Left lung (tissue), 14 donors: ENCODE results near the gene OAT. TPM values are rescaled to one million over a fixed set of nuclear protein-coding genes. Genes with fewer than 3 reads are reported as not detected.
A peak's percentile ranks its signal among the peaks of the same experiment; 100 is the strongest.

Source experiments
- ATAC-seq: fragments of 200-7000 bp; cut with Tn5 transposase; one replicate; pipeline ENCODE4 v1.9.1; 2020; ENCODE audit warnings: moderate library complexity
- DNase-seq, 4 donors: peaks; one replicate each; pipeline ENCODE4 v3.0.0-alpha.2; 2013 to 2020
- H3K27ac ChIP-seq, 2 donors: fragments of 200-600 bp; sonication (generic) in 1 of 2; one replicate each; pipeline versions ENCODE4 v1.5.0 to v1.8.0; 2020 to 2021
- H3K27me3 ChIP-seq, 2 donors: fragments of 200-600 bp; sonication (generic) in 1 of 2; one replicate each; pipeline versions ENCODE4 v1.5.0 to v1.8.0; 2020 to 2021
- H3K36me3 ChIP-seq, 2 donors: fragments of 200-600 bp; sonication (generic) in 1 of 2; one replicate each; pipeline versions ENCODE4 v1.5.0 to v1.8.0; 2020 to 2021
- H3K4me1 ChIP-seq, 2 donors: fragments of 200-600 bp; one replicate each; pipeline ENCODE4 v1.8.0; 2021
- H3K4me3 ChIP-seq, 2 donors: fragments of 200-600 bp; sonication (generic) in 1 of 2; one replicate each; pipeline versions ENCODE4 v1.5.0 to v1.8.0; 2020 to 2021; ENCODE audit warnings: mild to moderate bottlenecking in 1 of 2
- H3K9me3 ChIP-seq, 2 donors: fragments of 200-600 bp; sonication (generic) in 1 of 2; one replicate each; pipeline versions ENCODE4 v1.5.0 to v1.8.0; 2020 to 2021
- CTCF ChIP-seq, 2 donors: fragments of 200-600 bp; sonication (generic) in 1 of 2; IDR thresholded peaks; one replicate each; pipeline versions ENCODE4 v1.5.0 to v1.8.0; 2021; ENCODE audit warnings: antibody characterized with exemption in 2 of 2
- intact Hi-C, 2 donors: fragments of 100-400 bp; cut with DNase I; formaldehyde crosslinking; loops; one replicate each; pipeline versions ENCODE4 v1.11.2 to v1.14.2; 2022
- long read RNA-seq, 12 donors: library from polyadenylated mRNA in 2 of 12; unstranded in 2 of 12; transcript quantifications; one replicate each; pipeline ENCODE4 v2.0.0 and lab custom pipeline, GENCODE V29; 2019 to 2026
- polyA plus RNA-seq, 6 donors: library from polyadenylated mRNA; unstranded; fragments of 120-200 nt; gene quantifications; one replicate each; pipeline ENCODE4 v1.2.1, GENCODE V29; 2013; ENCODE audit not compliant: insufficient read length in 6 of 6
- total RNA-seq, 2 donors: library from RNA; stranded (reverse); fragmentation: NEBNext Ultra II Directional; extraction: Animal tissue kit (Norgen Biotek cat#: 25700); gene quantifications; one replicate each; pipeline ENCODE4 v1.2.1, GENCODE V29; 2021
- donor health status: DM: no; HTN: yes; CAD: no.
- donor health status: DM: no; HTN: no; CAD: no.

OAT gene
- 10 to 100 TPM; 64.0 to 72.1 TPM for total RNA-seq
- polyA plus RNA-seq, result 10 to 100 TPM; 75.8 to 91.1 (median 88.7) TPM
- long read RNA-seq, donor 1, transcript OAT-201 (10 exons, 2,048 nt), result major isoform, 30 of 44 reads
- long read RNA-seq, donor 1, partial matches to known transcripts, result 13 of 44 reads
- long read RNA-seq, donor 1, other reads (novel, unspliced or antisense), result 0 of 44 reads
- long read RNA-seq, donor 2, transcript OAT-201 (10 exons, 2,048 nt), result major isoform, 46 of 51 reads
- long read RNA-seq, donor 2, partial matches to known transcripts, result 0 of 51 reads
- long read RNA-seq, donor 2, other reads (novel, unspliced or antisense), result 0 of 51 reads
- long read RNA-seq, donor 3, transcript OAT-201 (10 exons, 2,048 nt), result major isoform, 23 of 24 reads
- long read RNA-seq, donor 3, partial matches to known transcripts, result 0 of 24 reads
- long read RNA-seq, donor 3, other reads (novel, unspliced or antisense), result 0 of 24 reads
- long read RNA-seq, donor 4, transcript OAT-201 (10 exons, 2,048 nt), result major isoform, 17 of 28 reads
- long read RNA-seq, donor 4, partial matches to known transcripts, result 3 of 28 reads
- long read RNA-seq, donor 4, other reads (novel, unspliced or antisense), result 4 of 28 reads
- long read RNA-seq, donor 5, transcript OAT-201 (10 exons, 2,048 nt), result major isoform, 36 of 43 reads
- long read RNA-seq, donor 5, partial matches to known transcripts, result 7 of 43 reads
- long read RNA-seq, donor 5, other reads (novel, unspliced or antisense), result 0 of 43 reads
- long read RNA-seq, donor 6, transcript OAT-201 (10 exons, 2,048 nt), result major isoform, 51 of 54 reads
- long read RNA-seq, donor 6, partial matches to known transcripts, result 0 of 54 reads
- long read RNA-seq, donor 6, other reads (novel, unspliced or antisense), result 0 of 54 reads
- long read RNA-seq, donor 7, transcript OAT-201 (10 exons, 2,048 nt), result major isoform, 24 of 32 reads
- long read RNA-seq, donor 7, partial matches to known transcripts, result 6 of 32 reads
- long read RNA-seq, donor 7, other reads (novel, unspliced or antisense), result 0 of 32 reads
- long read RNA-seq, donor 8, transcript OAT-201 (10 exons, 2,048 nt), result major isoform, 29 of 30 reads
- long read RNA-seq, donor 8, partial matches to known transcripts, result 0 of 30 reads
- long read RNA-seq, donor 8, other reads (novel, unspliced or antisense), result 0 of 30 reads
- long read RNA-seq, donor 9, partial matches to known transcripts, result 0 of 2 reads
- long read RNA-seq, donor 9, other reads (novel, unspliced or antisense), result 0 of 2 reads
- long read RNA-seq, donor 10, transcript OAT-201 (10 exons, 2,048 nt), result major isoform, 8 of 11 reads
- long read RNA-seq, donor 10, partial matches to known transcripts, result 2 of 11 reads
- long read RNA-seq, donor 10, other reads (novel, unspliced or antisense), result 0 of 11 reads
- long read RNA-seq, donor 11, transcript OAT-201 (10 exons, 2,048 nt), result major isoform, 58 of 70 reads
- long read RNA-seq, donor 11, partial matches to known transcripts, result 10 of 70 reads
- long read RNA-seq, donor 11, other reads (novel, unspliced or antisense), result 0 of 70 reads
- long read RNA-seq, donor 12, transcript OAT-201 (10 exons, 2,048 nt), result major isoform, 24 of 34 reads
- long read RNA-seq, donor 12, partial matches to known transcripts, result 9 of 34 reads
- long read RNA-seq, donor 12, other reads (novel, unspliced or antisense), result 0 of 34 reads

DNA sequence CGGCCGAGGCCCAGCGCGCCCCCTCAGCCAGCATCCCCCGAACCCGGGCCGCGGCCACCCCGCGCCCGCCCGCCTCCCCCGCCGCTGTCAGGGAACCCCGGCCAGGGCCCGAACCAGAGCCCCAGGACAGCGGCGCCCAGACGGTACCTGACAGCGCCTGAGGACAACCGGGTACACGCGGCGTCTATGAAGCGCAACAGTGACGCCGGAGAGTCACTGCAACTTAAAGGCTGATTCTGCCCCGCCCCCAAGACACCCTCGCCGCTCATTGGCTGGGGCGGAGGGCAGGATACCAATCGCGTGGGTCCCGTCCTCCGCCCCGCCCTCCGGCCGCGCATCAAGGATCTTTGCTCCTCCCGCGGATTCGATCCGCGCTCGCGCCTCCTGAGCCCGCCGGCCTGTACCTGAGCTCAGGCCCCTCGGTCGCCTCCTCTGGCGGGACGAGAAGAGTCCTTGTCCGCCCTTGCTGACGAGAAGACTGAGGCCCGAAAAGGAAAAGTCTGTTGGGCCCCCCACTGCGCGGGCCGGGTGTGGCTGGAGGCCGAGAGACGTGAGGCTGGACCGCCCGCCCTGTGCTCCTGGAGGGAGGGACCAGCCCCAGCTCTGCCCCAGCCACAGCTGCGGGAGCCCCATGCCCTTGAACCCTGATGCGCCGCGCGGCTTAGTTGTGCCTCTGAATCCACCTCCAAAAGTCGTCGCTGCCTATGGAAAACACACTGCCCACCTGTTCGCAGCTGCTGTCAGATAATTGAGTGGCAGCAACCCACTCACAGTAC is at the start of gene OAT:
TSS of gene OAT (minus strand) at position 198 of the 776 bp plus-strand sequence. CDS start 6,752 bp downstream, outside the sequence.
- H3K36me3 ChIP-seq, result no peaks in the 10 kb centered on the region
- intact Hi-C loops, result no loop called here
- H3K4me1 ChIP-seq, result peaks cover 7 to 47% of the 10 kb centered on the region in 2 donors
- no peaks in the 10 kb centered on the region for H3K9me3 ChIP-seq
- H3K27ac ChIP-seq, result peak within 1 kb of the TSS; percentile 76 to 90
- peaks cover 0 to 41% of the 10 kb centered on the region in 2 donors for H3K27me3 ChIP-seq
- peak within 1 kb of the TSS; percentile 73 to 87 for H3K4me3 ChIP-seq
- no peak for TF ChIP-seq CTCF (IDR thresholded peaks at IDR 0.05)
- DNase-seq, result peak; percentile 93 to 99 (median 97)
- ATAC-seq, result peak; percentile 97

DNA sequence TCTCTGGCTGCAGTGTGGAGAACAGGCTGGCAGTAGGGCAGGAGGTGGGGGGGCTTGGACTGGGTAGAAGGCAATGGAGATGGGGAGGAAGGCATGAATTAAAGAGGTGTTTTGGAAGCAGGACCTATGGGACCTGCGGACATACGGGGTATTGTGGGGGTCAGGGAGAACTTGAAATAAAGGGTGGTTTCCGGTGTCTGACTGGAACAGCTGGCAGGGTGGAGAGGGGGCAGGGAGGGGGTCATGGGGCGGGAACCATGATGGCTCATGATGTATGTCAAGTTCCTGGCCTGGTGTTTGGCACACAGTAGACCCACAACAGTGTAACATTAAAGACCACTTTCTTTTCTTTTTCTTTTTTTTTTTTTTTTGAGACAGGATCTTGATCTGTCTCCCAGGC is 48.4 kb upstream of the OAT start:
- TF ChIP-seq CTCF (IDR thresholded peaks at IDR 0.05), result no peak
- ATAC-seq, result no peak
- H3K4me3 ChIP-seq, result no peak overlapping the region
- H3K27me3 ChIP-seq, result no peaks in the 10 kb centered on the region
- H3K9me3 ChIP-seq, result no peaks in the 10 kb centered on the region
- intact Hi-C loops, result no loop called here
- DNase-seq, result no peak
- peaks cover 0 to 5% of the 10 kb centered on the region in 2 donors for H3K4me1 ChIP-seq
- no peak overlapping the region for H3K27ac ChIP-seq
- no peaks in the 10 kb centered on the region for H3K36me3 ChIP-seq

DNA sequence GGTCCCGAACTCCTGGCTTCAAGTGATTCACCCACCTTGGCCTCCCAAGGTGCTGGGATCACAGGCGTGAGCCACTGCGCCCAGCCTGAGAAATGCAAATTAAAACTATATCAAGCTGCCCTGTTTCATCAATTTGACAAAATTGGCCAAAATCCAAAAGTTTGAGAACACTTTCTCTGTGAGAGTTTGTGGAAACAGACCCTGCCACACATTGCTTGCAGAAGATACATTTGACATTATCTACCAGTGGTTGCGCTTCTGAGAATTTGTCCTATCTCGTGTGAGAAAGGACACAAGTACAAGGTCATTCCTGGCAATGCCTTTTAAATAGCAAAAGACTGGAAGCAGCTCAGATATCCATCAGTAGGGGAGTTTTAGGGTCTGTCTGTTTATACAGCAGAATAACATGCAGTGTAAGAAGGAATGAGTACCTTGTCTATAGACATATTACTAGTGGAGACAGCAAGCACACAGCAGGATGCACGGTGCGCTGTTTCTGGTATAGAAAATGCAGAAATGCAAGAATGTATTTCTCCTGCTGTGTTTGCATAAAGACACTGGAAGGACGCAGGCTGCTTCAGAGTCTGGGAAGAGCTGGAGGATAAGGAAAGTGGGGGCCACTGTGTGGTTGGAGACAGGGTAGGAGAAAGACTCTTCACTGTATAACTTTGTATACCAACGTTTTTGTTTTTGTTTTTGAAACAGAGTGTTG is 47.2 kb upstream of the OAT start:
- ATAC-seq, result no peak
- H3K4me1 ChIP-seq, result peaks cover 0 to 5% of the 10 kb centered on the region in 2 donors
- no peak overlapping the region for H3K27ac ChIP-seq
- intact Hi-C loops, result no loop called here
- no peak for TF ChIP-seq CTCF (IDR thresholded peaks at IDR 0.05)
- no peak for DNase-seq
- no peaks in the 10 kb centered on the region for H3K36me3 ChIP-seq
- H3K27me3 ChIP-seq, result no peaks in the 10 kb centered on the region
- H3K4me3 ChIP-seq, result no peak overlapping the region
- no peaks in the 10 kb centered on the region for H3K9me3 ChIP-seq
